BE2C (cell line): ENCODE measurements around the gene SLC25A22.

Experiments used
- DNase-seq: peaks from one replicate; pipeline ENCODE4 v3.0.0-alpha.2; 2020
- H3K27me3 ChIP-seq: fragments of 250-450 bp; sonication (Bioruptor Pico); 2 replicates; pipeline ENCODE4 v1.5.1; 2020; ENCODE audit warnings: mild to moderate bottlenecking
- H3K36me3 ChIP-seq: fragments of 250-450 bp; sonication (Bioruptor Pico); 2 replicates; pipeline ENCODE4 v1.5.1; 2020; ENCODE audit warnings: mild to moderate bottlenecking
- H3K4me1 ChIP-seq: fragments of 250-450 bp; sonication (Bioruptor Pico); 2 replicates; pipeline ENCODE4 v1.5.1; 2020
- H3K4me3 ChIP-seq: 2 replicates; pipeline ENCODE4 v1.5.1; 2011; ENCODE audit warnings: low read depth, low read length
- H3K9me3 ChIP-seq: fragments of 250-450 bp; sonication (Bioruptor Pico); 2 replicates; pipeline ENCODE4 v1.5.1; 2020
- TF ChIP-seq, protein P1 (sequence below): IDR thresholded peaks from 2 replicates; pipeline ENCODE4 v1.5.1; 2012; ENCODE audit warnings: mild to moderate bottlenecking, low read depth, low read length

The SLC25A22 gene

DNA sequence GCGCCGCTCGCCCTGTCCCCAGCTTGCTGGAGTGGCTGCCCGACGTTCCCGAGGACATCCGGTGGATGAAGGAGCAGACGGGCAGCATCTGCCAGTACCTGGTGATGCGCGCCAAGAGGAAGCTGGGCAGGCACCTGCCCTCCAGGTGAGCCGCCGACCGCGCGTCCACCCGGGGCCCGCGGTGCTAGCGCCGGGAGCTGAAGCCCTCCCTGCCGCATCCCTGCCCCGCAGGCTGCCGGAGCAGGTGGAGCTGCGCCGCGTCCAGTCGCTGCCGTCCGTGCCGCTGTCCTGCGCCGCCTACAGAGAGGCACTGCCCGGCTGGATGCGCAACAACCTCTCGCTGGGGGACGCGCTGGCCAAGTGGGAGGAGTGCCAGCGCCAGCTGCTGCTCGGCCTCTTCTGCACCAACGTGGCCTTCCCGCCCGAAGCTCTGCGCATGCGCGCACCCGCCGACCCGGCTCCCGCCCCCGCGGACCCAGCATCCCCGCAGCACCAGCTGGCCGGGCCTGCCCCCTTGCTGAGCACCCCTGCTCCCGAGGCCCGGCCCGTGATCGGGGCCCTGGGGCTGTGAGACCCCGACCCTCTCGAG, 26.3 kb upstream of the SLC25A22 start:
- Histone ChIP-seq H3K27me3 (peaks cover 21% of the 10 kb centered on the region), H3K9me3 (no peaks in the 10 kb centered on the region), H3K4me1 (no peaks in the 10 kb centered on the region)

DNA sequence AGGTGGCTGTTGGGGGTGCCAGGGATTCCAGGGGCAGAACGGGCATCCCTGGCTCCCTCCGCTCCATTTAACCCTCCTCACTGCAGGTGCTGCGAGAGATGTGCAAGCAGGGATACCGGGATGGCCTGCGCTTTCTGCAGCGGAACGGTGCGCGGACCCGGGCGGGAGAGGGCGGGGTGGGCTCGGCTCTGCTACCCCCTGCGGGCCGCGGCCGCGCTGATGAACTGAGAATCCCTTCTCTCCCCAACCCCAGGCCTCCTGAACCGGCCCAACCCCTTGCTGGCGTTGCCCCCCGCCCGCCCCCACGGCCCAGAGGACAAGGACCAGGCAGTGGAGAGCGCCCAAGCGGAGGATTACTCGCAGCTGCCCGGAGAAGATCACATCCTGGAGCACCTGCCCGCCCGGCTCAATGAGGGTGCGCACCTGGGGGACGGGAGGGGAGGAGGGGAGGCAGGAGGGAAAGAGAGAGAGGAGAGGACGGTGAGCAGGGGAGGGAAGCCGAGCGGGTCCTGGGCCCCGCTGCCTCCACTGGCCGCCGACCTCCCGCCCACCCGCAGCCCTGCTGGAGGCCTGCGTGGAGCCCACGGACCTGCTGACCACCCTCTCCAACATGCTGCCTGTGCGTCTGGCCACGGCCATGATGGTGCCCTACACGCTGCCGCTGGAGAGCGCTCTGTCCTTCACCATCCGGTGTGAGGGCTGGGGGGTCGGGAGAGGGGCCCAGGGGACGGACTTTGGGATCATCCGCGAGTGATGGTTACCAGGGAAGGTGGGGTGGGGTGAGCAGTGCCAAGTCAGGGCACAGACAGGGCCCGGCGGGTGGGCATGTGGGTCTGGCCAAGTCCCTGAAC, 25.6 kb upstream of the SLC25A22 start:
- no peaks in the 10 kb centered on the region for H3K4me1 ChIP-seq
- no peak for DNase-seq
- H3K4me3 ChIP-seq, result no peak overlapping the region
- TF ChIP-seq, protein P1, sequence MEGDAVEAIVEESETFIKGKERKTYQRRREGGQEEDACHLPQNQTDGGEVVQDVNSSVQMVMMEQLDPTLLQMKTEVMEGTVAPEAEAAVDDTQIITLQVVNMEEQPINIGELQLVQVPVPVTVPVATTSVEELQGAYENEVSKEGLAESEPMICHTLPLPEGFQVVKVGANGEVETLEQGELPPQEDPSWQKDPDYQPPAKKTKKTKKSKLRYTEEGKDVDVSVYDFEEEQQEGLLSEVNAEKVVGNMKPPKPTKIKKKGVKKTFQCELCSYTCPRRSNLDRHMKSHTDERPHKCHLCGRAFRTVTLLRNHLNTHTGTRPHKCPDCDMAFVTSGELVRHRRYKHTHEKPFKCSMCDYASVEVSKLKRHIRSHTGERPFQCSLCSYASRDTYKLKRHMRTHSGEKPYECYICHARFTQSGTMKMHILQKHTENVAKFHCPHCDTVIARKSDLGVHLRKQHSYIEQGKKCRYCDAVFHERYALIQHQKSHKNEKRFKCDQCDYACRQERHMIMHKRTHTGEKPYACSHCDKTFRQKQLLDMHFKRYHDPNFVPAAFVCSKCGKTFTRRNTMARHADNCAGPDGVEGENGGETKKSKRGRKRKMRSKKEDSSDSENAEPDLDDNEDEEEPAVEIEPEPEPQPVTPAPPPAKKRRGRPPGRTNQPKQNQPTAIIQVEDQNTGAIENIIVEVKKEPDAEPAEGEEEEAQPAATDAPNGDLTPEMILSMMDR, result no peak
- no peaks in the 10 kb centered on the region for H3K36me3 ChIP-seq
- H3K27me3 ChIP-seq, result peaks cover 15% of the 10 kb centered on the region
- H3K9me3 ChIP-seq, result no peaks in the 10 kb centered on the region

More for the DNA sequence above, 26.3 kb upstream of the SLC25A22 start:
- Histone ChIP-seq H3K4me3 (no peak overlapping the region), H3K36me3 (no peaks in the 10 kb centered on the region)
- DNase-seq, result no peak
- TF ChIP-seq, protein P1, result no peak

DNA sequence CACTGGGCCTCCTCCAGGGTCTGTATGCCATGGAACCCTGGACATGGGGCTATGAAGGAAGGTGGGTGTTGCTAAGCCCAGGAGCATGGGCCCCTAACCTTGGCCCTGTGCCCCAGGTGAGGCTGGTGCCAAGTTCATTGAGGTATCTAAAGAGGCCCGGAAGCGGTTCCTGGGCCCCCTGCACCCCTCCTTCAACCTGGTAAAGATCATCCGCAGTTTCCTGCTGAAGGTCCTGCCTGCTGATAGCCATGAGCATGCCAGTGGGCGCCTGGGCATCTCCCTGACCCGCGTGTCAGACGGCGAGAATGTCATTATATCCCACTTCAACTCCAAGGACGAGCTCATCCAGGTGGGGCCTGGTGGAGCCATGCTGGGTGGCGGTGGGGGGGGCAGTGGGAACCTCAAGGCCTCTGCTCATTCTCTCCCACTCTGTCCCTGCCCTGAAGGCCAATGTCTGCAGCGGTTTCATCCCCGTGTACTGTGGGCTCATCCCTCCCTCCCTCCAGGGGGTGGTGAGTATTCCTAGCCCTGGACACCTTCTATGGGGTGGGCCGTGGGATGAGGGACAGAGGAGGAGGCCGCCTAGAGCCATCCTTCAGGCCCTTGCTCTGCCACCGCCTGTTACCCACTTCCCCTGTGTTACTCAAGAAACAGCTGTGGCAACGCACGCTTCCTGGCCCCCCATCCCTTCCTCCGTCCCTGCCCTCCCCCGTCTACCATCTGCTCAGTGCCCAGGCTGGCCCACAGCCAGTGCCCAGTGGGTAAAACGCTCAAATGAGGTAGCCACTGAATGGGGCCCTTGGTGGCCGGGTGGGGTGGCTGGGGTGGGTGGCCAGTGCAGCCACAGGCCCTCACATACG, 23.7 kb upstream of the SLC25A22 start:
- TF ChIP-seq, protein P1, result no peak
- Histone ChIP-seq H3K36me3 (no peaks in the 10 kb centered on the region), H3K4me1 (no peaks in the 10 kb centered on the region)

DNA sequence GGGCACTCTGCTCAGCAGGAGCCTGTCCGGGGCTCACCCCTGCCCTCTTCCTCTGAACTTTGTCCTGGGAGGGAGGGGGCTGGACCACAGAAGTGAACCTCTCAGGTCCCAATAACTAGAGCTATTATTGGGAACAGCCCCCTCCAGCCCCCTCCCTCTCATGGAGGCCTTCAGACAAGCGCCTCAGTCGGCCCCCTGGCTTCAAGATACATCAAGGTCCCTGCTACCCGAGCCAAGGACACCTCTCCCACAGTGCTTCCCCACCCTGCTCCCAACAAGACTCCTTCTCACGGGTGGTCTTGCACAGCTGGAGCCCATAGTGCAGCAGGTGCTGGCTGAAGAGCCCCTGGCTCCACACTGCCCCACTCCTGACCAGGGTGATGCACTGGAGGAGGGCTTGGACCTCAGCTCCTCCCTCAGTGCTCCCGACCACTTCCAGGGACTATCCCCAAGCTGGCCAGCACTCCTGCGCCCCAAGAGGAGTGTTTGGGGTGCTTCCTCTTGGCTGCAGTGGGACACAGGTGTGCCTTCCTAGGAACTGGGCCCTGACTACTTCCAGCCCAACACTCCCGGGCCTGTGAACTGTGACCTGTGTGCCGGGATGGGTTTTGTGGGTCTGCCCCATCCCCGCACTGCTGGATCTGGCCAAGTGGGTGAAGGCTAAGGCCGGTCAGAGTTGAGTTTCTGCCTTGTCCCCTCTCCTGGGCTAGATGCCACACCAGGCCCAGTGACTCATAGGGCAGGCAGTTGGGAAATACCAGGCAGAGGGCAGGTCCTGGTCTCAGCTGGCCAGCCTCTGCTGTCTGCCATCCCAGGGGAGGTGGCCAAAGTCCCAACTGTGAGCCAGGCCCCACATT, 22.8 kb upstream of the SLC25A22 start:
- H3K27me3 ChIP-seq, result no peaks in the 10 kb centered on the region
- no peaks in the 10 kb centered on the region for H3K36me3 ChIP-seq
- H3K4me1 ChIP-seq, result no peaks in the 10 kb centered on the region
- H3K9me3 ChIP-seq, result no peaks in the 10 kb centered on the region
- H3K4me3 ChIP-seq, result no peak overlapping the region; the same call in 1 of the 2 replicates
- DNase-seq, result no peak
- TF ChIP-seq, protein P1, result no peak

More for the DNA sequence above, 23.7 kb upstream of the SLC25A22 start:
- Histone ChIP-seq H3K27me3 (peaks cover 5% of the 10 kb centered on the region), H3K4me3 (no peak overlapping the region), H3K9me3 (no peaks in the 10 kb centered on the region)
- no peak for DNase-seq

DNA sequence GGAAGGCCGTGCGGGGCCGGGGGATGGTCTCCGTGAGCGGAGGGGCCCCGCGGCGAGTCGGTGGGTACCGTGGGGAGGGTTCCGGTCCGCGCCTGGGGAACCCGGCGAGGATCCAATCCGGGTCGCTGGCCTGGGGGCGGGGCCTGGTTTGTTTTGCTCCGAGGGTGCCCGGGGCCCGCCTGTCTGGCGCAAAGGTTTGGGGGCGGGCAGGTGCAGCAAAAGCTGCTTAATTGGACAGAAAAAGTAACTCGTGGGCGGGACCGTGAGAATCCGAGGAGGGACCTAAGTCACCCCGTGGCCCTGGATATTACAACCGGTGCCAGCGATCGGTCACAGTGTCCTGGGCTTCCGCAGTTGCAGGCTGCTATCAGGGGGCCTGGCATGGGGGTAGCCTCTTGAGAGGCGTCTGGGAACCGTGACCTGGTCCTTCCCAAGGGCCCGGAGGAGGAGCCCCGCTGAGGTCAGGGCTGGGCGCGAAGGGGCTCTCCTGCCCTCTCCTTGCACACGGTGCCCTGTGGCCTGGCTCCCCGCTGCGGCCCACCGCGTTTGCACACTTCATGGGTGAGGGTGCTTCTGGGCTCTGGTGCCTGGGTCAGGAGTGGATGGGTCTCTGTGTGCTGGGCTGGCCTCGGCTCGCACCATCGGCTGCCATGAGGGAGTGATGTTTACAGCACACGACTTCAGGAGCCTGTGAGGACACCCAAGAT, 22.0 kb upstream of the SLC25A22 start:
- DNase-seq, result peak; percentile 61
- Histone ChIP-seq H3K27me3 (no peaks in the 10 kb centered on the region), H3K36me3 (no peaks in the 10 kb centered on the region), H3K4me3 (peak overlapping the region; percentile 53), H3K4me1 (no peaks in the 10 kb centered on the region), H3K9me3 (no peaks in the 10 kb centered on the region)
- TF ChIP-seq, protein P1, result no peak
